NB4 (cell line): ENCODE measurements around the gene CNTN6.

Source experiments
- CTCF ChIP-seq: IDR thresholded peaks from one replicate; pipeline ENCODE4 v1.5.1; 2012; ENCODE audit warnings: low read depth, low read length
- POLR2A ChIP-seq: IDR thresholded peaks from 2 replicates; pipeline ENCODE4 v1.6.1; 2011; ENCODE audit warnings: mild to moderate bottlenecking; ENCODE audit not compliant: insufficient read length; ENCODE audit errors: extremely low read depth
- TF ChIP-seq, protein P1 (sequence below): IDR thresholded peaks from 2 replicates; pipeline ENCODE4 v1.6.1; 2011; ENCODE audit warnings: low read depth, low read length

DNA sequence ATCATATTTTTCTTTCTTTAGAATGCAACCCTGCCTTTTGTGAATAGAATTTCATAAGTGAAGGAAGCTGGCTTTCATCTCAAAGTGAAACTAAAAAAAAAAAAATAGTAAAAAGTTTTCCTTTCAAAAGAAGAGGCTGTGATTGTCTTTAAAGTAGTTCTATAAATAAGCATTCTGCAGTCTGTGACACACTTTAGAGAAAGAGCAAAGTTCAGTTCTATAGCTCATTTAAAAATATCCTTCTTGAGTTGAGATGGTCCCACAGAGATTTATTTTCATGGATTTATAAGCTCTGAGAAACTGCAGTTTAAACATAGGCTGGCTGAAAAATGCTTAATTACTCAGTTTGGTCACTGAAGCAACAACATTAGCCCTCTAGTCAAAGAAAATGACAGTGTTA is 36.1 kb upstream of the CNTN6 start:
- TF ChIP-seq POLR2A (no peak), CTCF (no peak)
- TF ChIP-seq, protein P1, sequence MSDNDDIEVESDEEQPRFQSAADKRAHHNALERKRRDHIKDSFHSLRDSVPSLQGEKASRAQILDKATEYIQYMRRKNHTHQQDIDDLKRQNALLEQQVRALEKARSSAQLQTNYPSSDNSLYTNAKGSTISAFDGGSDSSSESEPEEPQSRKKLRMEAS, result no peak
